Measurements from ENCODE around the gene ERMN.
"Not testable (repeated sequence)": the region's sequence is repeated elsewhere in the genome, so short reads cannot be mapped to it uniquely, and the experiment has no call there.

ERMN gene

DNA sequence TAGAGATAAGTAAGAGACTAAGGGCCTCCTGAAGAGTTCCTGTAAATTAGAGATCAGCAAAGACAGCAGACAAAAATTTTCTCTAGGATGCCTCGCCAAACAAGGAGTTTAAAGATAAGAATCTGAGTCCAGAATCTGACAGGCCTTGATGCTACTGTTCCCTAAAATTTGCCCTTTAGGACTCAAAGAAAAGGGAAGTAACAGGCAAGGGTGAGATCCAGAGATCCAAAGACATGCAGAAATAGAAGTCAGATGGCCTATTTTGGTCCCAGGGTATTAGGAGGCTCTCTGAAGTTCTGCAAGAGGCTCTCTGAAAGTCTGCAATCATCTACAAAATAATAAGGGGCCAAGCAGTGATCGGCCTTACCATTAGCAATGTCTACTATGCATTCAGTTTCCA is 35.1 kb downstream of the ERMN start:
- DNase-seq = no peak

- DNase-seq = no peak
Measured at GRCh38 chr2:157287160-157287559, 38.5 kb downstream of the ERMN start.

DNA sequence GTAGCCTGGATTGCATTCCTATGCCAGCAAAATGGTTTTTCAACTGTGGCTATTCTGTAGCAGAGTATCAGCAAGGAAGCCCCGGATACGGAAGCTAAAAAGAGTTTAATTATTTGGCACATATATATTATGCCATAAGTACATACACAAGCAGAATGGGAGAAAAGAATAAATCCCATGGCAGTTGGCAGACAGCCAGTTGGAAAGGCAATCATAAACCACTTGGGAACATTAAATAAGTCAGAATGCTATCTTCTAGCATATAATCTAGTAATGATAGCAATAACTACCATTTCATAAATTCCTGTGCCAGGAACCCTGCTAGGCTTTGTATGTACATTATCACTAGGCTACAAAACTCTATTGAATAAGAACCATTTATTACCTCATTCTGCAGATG is 42.2 kb downstream of the ERMN start:
- DNase-seq = no peak

DNA sequence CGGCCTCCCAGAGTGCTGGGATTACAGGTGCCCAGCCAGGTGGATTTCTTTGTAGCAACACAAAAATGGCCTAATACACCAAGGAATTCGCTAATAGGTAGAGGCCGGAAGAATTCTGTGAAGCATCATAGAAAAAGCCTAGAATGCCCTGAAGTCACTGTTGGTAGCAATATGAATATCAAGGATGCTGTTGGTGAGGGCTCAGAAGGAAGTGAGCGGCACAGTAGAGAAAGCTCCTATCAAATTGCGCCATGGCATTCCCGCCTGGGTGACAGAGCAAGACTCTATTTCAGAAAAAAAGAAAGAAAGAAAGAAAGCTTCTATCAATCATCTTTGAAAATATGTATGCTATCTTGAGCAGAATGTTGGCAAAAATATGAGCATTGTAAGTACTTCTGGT is 44.3 kb downstream of the ERMN start:
- DNase-seq = no peak

DNA sequence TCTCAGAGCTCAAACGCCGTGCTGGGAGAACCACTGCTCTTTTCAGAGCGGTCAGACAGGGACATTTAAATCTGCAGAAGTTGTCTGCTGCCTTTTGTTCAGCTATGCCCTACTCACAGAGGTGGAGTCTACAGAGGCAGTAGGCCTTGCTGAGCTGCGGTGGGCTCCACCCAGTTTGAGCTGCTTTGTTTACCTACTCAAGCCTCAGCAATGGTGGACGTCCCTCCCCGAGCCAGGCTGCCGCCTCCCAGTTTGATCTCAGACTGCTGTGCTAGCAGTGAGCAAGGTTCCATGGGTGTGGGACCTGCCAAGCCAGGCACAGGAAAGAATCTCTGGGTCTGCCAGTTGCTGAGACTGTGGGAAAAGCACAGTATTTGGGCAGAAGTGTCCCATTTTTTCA is 46.3 kb downstream of the ERMN start:
- DNase-seq = not testable (repeated sequence)

- DNase-seq = no peak
Measured at GRCh38 chr2:157271590-157272203, 53.9 kb downstream of the ERMN start.

DNA sequence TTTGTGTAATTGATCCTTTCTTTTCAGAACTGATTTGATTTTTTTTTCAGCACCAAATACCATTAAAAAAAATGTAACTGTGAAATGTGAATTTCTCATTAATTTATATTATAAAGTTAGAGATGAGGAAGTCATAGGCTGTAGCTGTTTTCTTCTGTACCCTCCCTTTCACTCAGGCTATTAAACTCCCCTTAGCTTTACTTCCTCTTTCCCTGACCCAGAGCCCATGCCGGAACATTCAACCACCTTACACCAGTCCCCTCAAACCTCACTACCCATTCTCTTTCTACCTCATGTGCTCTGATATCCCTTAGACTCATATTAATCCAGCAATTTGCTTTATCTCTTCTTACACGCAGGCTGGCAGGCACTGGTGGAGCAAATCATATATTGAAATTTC is 55.7 kb downstream of the ERMN start:
- no peak for DNase-seq

DNA sequence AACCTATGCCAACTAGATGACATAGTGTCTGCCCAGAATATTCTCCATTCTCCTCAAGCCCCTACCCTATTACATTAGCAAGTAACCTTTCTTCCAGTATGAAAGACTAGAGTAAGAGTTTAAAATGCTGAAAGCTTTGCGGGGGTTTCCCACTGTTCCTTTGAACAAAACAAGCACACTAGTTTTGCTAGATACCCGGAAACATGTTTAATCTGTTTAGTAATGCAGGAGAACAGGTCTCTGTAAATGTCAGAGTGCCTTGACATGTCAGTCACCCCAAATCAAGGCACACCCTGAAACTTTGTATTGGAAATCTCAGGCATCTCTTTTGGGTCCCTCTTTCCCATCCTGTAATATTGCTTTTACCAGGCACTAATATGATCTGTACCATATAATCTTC is 56.6 kb downstream of the ERMN start:
- DNase-seq = no peak

All from stimulated activated CD8-positive, alpha-beta memory T cell treated with anti-CD3 and anti-CD28 coated beads, Interleukin-4, amount 100 ng/mL, for 48 hours (primary cell).